Keratinocyte (primary cell): Measurements from ENCODE around the gene DUSP12. TPM values are rescaled to one million over a fixed set of nuclear protein-coding genes. Genes with fewer than 3 reads are reported as not detected.

Source experiments
- DNase-seq: peaks from one replicate; pipeline ENCODE4 v3.0.0-alpha.2; 2011; ENCODE audit warnings: low read depth, missing footprints, low spot score
- FAIRE-seq: peaks from 2 replicates; lab custom pipeline; 2011; peaks lifted over from hg19 to GRCh38; lab: Jason Lieb, UNC
- H2AFZ ChIP-seq: 2 replicates; pipeline ENCODE4 v1.6.0; 2012; ENCODE audit warnings: low read length, control low read depth, inconsistent platforms; ENCODE audit not compliant: control insufficient read depth
- H3K27ac ChIP-seq: 2 replicates; pipeline ENCODE4 v1.5.1; 2011; ENCODE audit warnings: low read length; ENCODE audit not compliant: control insufficient read depth, insufficient read depth
- H3K27me3 ChIP-seq: 3 replicates; pipeline ENCODE4 v1.6.0; 2011; ENCODE audit warnings: low read length; ENCODE audit not compliant: control insufficient read depth, insufficient read depth; ENCODE audit errors: extremely low read depth
- H3K36me3 ChIP-seq, 2 experiments: 2 replicates in 1 of 2; 3 replicates in 1 of 2; pipeline ENCODE4 v1.5.1; 2011; ENCODE audit warnings: low read length in 2 of 2, mild to moderate bottlenecking in 1 of 2; ENCODE audit not compliant: control insufficient read depth in 2 of 2, insufficient read depth in 2 of 2; ENCODE audit errors: extremely low read depth in 1 of 2
- H3K4me1 ChIP-seq: 3 replicates; pipeline ENCODE4 v1.5.1; 2011; ENCODE audit warnings: low read length; ENCODE audit not compliant: control insufficient read depth, insufficient read depth; ENCODE audit errors: extremely low read depth
- H3K4me2 ChIP-seq: 3 replicates; pipeline ENCODE4 v1.6.0; 2011; ENCODE audit warnings: low read depth, low read length; ENCODE audit not compliant: control insufficient read depth, insufficient read depth; ENCODE audit errors: extremely low read depth
- H3K4me3 ChIP-seq, 3 experiments: fragments of 200-600 bp in 1 of 3; sonication (generic) in 1 of 3; 2 replicates in 2 of 3; 3 replicates in 1 of 3; pipeline ENCODE4 v1.5.1; 2011 to 2016; ENCODE audit warnings: low read length in 3 of 3, mild to moderate bottlenecking in 3 of 3, control low read depth in 2 of 3, inconsistent platforms in 1 of 3, low read depth in 1 of 3, mixed read lengths in 1 of 3, mixed run types in 1 of 3, moderate library complexity in 1 of 3; ENCODE audit not compliant: control insufficient read depth in 2 of 3, insufficient read depth in 2 of 3; ENCODE audit errors: extremely low read depth in 1 of 3
- H3K79me2 ChIP-seq: 2 replicates; pipeline ENCODE4 v1.6.0; 2012; ENCODE audit warnings: low read length; ENCODE audit not compliant: control insufficient read depth, insufficient read depth
- H3K9ac ChIP-seq: 3 replicates; pipeline ENCODE4 v1.6.0; 2011; ENCODE audit warnings: low read length; ENCODE audit not compliant: control insufficient read depth, insufficient read depth; ENCODE audit errors: extremely low read depth
- H3K9me1 ChIP-seq: 3 replicates; pipeline ENCODE4 v1.6.0; 2011; ENCODE audit warnings: low read length; ENCODE audit not compliant: control insufficient read depth, insufficient read depth; ENCODE audit errors: extremely low read depth
- H3K9me3 ChIP-seq: 2 replicates; pipeline ENCODE4 v1.5.1; 2012; ENCODE audit warnings: low read depth, low read length; ENCODE audit not compliant: control insufficient read depth
- H4K20me1 ChIP-seq: 3 replicates; pipeline ENCODE4 v1.6.0; 2011; ENCODE audit warnings: low read length; ENCODE audit not compliant: control insufficient read depth, insufficient read depth; ENCODE audit errors: extremely low read depth
- CTCF ChIP-seq, 3 experiments: IDR thresholded peaks in 1 of 3; conservative IDR thresholded peaks in 1 of 3; optimal IDR thresholded peaks in 1 of 3; 2 replicates in 2 of 3; 3 replicates in 1 of 3; pipeline versions ENCODE3 to v1.5.1; 2011; ENCODE audit warnings: low read length in 3 of 3, mild to moderate bottlenecking in 3 of 3, moderate library complexity in 2 of 3, control low read depth in 1 of 3, inconsistent platforms in 1 of 3; ENCODE audit not compliant: insufficient read depth in 2 of 3; ENCODE audit errors: extremely low read depth in 1 of 3
- EZH2 ChIP-seq: IDR thresholded peaks from one replicate; pipeline ENCODE4 v1.6.1; 2012; ENCODE audit warnings: inconsistent platforms, mild to moderate bottlenecking, low read length, moderate library complexity
- dilution Hi-C: fragments of 300-500 bp; cut with MboI; formaldehyde crosslinking; loops from one replicate; pipeline ENCODE4 v1.7.0; 2020; ENCODE audit warnings: low sequenced_read_pairs; ENCODE audit not compliant: extremely low pct_ligation_motif_present
- polyA plus RNA-seq, 5 experiments: library from polyadenylated mRNA; depleted of rRNA in 3 of 5; stranded (reverse) in 3 of 5; stranded (forward) in 1 of 5; unstranded in 1 of 5; fragments of >200 nt; gene quantifications; 1 replicate in 1 of 5; 2 replicates in 3 of 5; 3 replicates in 1 of 5; pipeline versions ENCODE4 v1.2.1 to v1.2.3, GENCODE V29; 2011 to 2012; ENCODE audit warnings: missing spikeins in 2 of 5, low read depth in 1 of 5, low replicate concordance in 1 of 5

The DUSP12 gene
- polyA plus RNA-seq, 1 donor (not counting 4 experiments of a cell fraction or from before 2014, with no cell fraction given): 35.3 TPM

DNA sequence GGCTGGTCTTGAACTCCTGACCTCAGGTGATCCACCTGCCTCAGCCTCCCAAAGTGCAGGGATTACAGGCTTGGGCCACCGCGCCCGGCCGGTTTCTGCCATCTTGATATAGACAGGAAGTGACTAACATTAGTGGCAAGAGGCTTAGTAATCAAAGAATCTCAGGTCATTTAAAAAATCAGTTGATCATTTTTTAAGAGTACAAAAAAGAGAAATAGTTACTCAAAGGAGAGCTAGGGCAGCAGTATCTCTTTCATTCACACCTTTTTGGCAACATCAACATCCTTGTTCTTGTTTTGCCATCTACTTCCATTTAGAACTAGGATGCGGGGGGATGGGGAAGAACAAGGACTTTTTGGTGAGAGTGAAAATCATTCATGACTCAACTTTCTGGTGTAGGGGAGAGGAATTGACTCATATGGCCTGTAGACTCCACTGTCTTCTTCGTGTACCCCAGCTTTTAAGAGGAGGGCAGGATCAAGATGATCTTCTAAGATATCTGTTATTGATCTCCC, 19.5 kb upstream of the DUSP12 start:
- no peaks in the 10 kb centered on the region for H4K20me1 ChIP-seq
- no peaks in the 10 kb centered on the region for H3K27me3 ChIP-seq
- dilution Hi-C loops: no loop called here
- no peaks in the 10 kb centered on the region for H3K9me1 ChIP-seq
- H3K79me2 ChIP-seq: no peaks in the 10 kb centered on the region
- TF ChIP-seq EZH2: no peak
- TF ChIP-seq CTCF (optimal IDR thresholded peaks at IDR 0.05 in 1 of 3, IDR thresholded peaks at IDR 0.05 in 1 of 3, conservative IDR thresholded peaks at IDR 0.05 in 1 of 3; ENCODE audit: extremely low read depth in 1 of 3, insufficient read depth in 2 of 3, low read length in 3 of 3): no peak
- peak overlapping the region; percentile 54 for H3K4me2 ChIP-seq
- DNase-seq (no peak), FAIRE-seq (peak; percentile 67)
- H2AFZ ChIP-seq: peak overlapping the region; percentile 25
- no peak overlapping the region for H3K4me3 ChIP-seq
- H3K4me1 ChIP-seq: peaks cover 62% of the 10 kb centered on the region
- no peaks in the 10 kb centered on the region for H3K36me3 ChIP-seq
- no peak overlapping the region for H3K9ac ChIP-seq
- no peaks in the 10 kb centered on the region for H3K9me3 ChIP-seq
- H3K27ac ChIP-seq: peak overlapping the region; percentile 83

GRCh38 chr1:161731241-161731640, 18.3 kb upstream of the DUSP12 start:
- Histone ChIP-seq H3K9me3 (no peaks in the 10 kb centered on the region), H3K9me1 (no peaks in the 10 kb centered on the region), H3K4me2 (no peak overlapping the region), H4K20me1 (no peaks in the 10 kb centered on the region), H3K4me3 (no peak overlapping the region), H2AFZ (no peak overlapping the region), H3K79me2 (no peaks in the 10 kb centered on the region), H3K27ac (no peak overlapping the region), H3K27me3 (no peaks in the 10 kb centered on the region), H3K4me1 (peaks cover 67% of the 10 kb centered on the region), H3K36me3 (no peaks in the 10 kb centered on the region), H3K9ac (no peak overlapping the region)
- TF ChIP-seq CTCF (optimal IDR thresholded peaks at IDR 0.05 in 1 of 3, IDR thresholded peaks at IDR 0.05 in 1 of 3, conservative IDR thresholded peaks at IDR 0.05 in 1 of 3; ENCODE audit: extremely low read depth in 1 of 3, insufficient read depth in 2 of 3, low read length in 3 of 3) (no peak), EZH2 (no peak)
- FAIRE-seq: no peak
- no peak for DNase-seq
- dilution Hi-C loops: no loop called here
